Esophagus muscularis mucosa (tissue), 3 donors: ENCODE measurements around the gene MYD88.

ENCODE experiments used
- EP300 ChIP-seq: sonication (generic); formaldehyde crosslinking; IDR thresholded peaks from one replicate; pipeline ENCODE4 v1.6.1; 2017; ENCODE audit warnings: antibody characterized with exemption
- TF ChIP-seq, protein P1 (sequence below), 3 experiments: fragments of 200-600 bp in 2 of 3; fragments of 450-650 bp in 1 of 3; sonication (generic) in 2 of 3; IDR thresholded peaks; one replicate each; pipeline ENCODE4 v1.5.1; 2017 to 2019; ENCODE audit warnings: antibody characterized with exemption in 3 of 3, mild to moderate bottlenecking in 2 of 3, moderate library complexity in 1 of 3

DNA sequence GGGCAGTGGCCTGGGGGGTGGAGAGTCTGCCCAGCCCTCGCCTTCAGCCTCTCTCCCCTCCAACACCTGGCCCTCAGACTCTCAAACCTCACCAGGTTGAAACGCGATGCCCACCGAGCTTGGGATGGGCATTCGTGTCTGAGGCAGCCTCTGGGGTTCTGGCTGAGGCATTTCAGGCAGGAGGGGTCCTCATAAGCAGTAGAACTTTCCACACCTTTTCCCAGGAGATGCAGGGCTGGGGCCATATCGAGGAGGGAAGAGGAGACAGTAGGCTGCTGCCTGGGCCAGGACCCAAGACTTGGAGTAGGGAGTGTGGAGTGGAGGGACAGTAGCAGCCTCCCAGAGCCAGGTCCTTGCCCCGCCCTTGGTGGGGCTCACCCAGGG, 26.1 kb upstream of the MYD88 start:
- TF ChIP-seq, protein P1, sequence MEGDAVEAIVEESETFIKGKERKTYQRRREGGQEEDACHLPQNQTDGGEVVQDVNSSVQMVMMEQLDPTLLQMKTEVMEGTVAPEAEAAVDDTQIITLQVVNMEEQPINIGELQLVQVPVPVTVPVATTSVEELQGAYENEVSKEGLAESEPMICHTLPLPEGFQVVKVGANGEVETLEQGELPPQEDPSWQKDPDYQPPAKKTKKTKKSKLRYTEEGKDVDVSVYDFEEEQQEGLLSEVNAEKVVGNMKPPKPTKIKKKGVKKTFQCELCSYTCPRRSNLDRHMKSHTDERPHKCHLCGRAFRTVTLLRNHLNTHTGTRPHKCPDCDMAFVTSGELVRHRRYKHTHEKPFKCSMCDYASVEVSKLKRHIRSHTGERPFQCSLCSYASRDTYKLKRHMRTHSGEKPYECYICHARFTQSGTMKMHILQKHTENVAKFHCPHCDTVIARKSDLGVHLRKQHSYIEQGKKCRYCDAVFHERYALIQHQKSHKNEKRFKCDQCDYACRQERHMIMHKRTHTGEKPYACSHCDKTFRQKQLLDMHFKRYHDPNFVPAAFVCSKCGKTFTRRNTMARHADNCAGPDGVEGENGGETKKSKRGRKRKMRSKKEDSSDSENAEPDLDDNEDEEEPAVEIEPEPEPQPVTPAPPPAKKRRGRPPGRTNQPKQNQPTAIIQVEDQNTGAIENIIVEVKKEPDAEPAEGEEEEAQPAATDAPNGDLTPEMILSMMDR (IDR thresholded peaks at IDR 0.05): no peak
- TF ChIP-seq EP300: no peak
